Endothelial cell of umbilical vein (primary cell): ENCODE results near the gene FNBP1L. TPM values are rescaled to one million over a fixed set of nuclear protein-coding genes. Genes with fewer than 3 reads are reported as not detected.

Experiments used
- BruUV-seq: library from RNA; stranded (reverse); fragments of 400-500 nt; replicated peaks from 2 replicates; lab custom pipeline; 2021; lab: Mats Ljungman, UMichigan
- CTCF ChIA-PET: fragments of 300-600, 350-600 bp; sonication (Branson Sonifier 250); formaldehyde crosslinking; loops from one replicate; lab custom pipeline; 2021; ENCODE audit warnings: antibody characterized with exemption, inconsistent platforms; lab: Charles Lee
- POLR2A ChIA-PET: fragments of 300-600, 350-600 bp; sonication (Branson Sonifier 250); formaldehyde crosslinking; loops from one replicate; lab custom pipeline; 2021; ENCODE audit warnings: antibody characterized with exemption, inconsistent platforms; lab: Charles Lee
- DNase-seq: peaks from one replicate; pipeline ENCODE4 v3.0.0-alpha.2; 2011; ENCODE audit warnings: low read depth, low spot score
- FAIRE-seq: peaks from 2 replicates; lab custom pipeline; 2011; peaks lifted over from hg19 to GRCh38; lab: Jason Lieb, UNC
- H2AFZ ChIP-seq: 2 replicates; pipeline ENCODE4 v1.6.0; 2012; ENCODE audit warnings: low read depth, low read length, control low read depth, inconsistent platforms
- H3K27ac ChIP-seq: 2 replicates; pipeline ENCODE4 v1.5.1; 2011; ENCODE audit warnings: low read depth, mild to moderate bottlenecking, control low read depth, low read length, moderate library complexity; ENCODE audit not compliant: insufficient read depth
- H3K27me3 ChIP-seq, 2 experiments: 2 replicates each; pipeline versions ENCODE4 v1.6.0 to v1.6.1; 2011; ENCODE audit warnings: low read length in 2 of 2, mixed read lengths in 1 of 2; ENCODE audit not compliant: control insufficient read depth in 2 of 2, insufficient read depth in 2 of 2
- H3K36me3 ChIP-seq, 2 experiments: 2 replicates in 1 of 2; 3 replicates in 1 of 2; pipeline ENCODE4 v1.5.1; 2011; ENCODE audit warnings: low read length in 2 of 2, mild to moderate bottlenecking in 1 of 2, moderate library complexity in 1 of 2; ENCODE audit not compliant: control insufficient read depth in 2 of 2, insufficient read depth in 2 of 2; ENCODE audit errors: extremely low read depth in 1 of 2
- H3K4me1 ChIP-seq: 3 replicates; pipeline ENCODE4 v1.5.1; 2011; ENCODE audit warnings: mild to moderate bottlenecking, low read length; ENCODE audit not compliant: control insufficient read depth, insufficient read depth; ENCODE audit errors: extremely low read depth
- H3K4me2 ChIP-seq: 2 replicates; pipeline ENCODE4 v1.6.1; 2011; ENCODE audit warnings: low read length, control low read depth, mixed read lengths; ENCODE audit not compliant: insufficient read depth
- H3K4me3 ChIP-seq, 3 experiments: fragments of 200-600 bp in 1 of 3; sonication (generic), shearing (Covaris generic) in 1 of 3; replicated peaks in 1 of 3; 2 replicates each; pipeline ENCODE4 v1.5.1; 2011 to 2016; ENCODE audit warnings: control low read depth in 3 of 3, low read length in 3 of 3, mild to moderate bottlenecking in 2 of 3, inconsistent platforms in 1 of 3, low read depth in 1 of 3, moderate library complexity in 1 of 3; ENCODE audit not compliant: insufficient read depth in 1 of 3
- H3K79me2 ChIP-seq: 2 replicates; pipeline ENCODE4 v1.6.0; 2012; ENCODE audit warnings: low read length, inconsistent platforms; ENCODE audit not compliant: control insufficient read depth, insufficient read depth
- H3K9ac ChIP-seq: replicated peaks from 2 replicates; pipeline ENCODE3; 2011; ENCODE audit warnings: low read length, control low read depth; ENCODE audit not compliant: insufficient read depth; ENCODE audit errors: extremely low read depth
- H3K9me1 ChIP-seq: replicated peaks from 3 replicates; pipeline ENCODE4 v1.6.0; 2011; ENCODE audit warnings: mild to moderate bottlenecking, low read length; ENCODE audit not compliant: control insufficient read depth, insufficient read depth; ENCODE audit errors: extremely low read depth
- H3K9me3 ChIP-seq: replicated peaks from 2 replicates; pipeline ENCODE4 v1.5.1; 2012; ENCODE audit warnings: low read length, inconsistent platforms; ENCODE audit not compliant: control insufficient read depth, insufficient read depth
- H4K20me1 ChIP-seq: replicated peaks from 2 replicates; pipeline ENCODE3; 2011; ENCODE audit warnings: mild to moderate bottlenecking, low read length; ENCODE audit not compliant: control insufficient read depth, insufficient read depth; ENCODE audit errors: extremely low read depth
- EZH2 ChIP-seq: IDR thresholded peaks from 2 replicates; pipeline ENCODE4 v1.6.1; 2012; ENCODE audit warnings: borderline replicate concordance, low read depth, mild to moderate bottlenecking, moderate library complexity, low read length, inconsistent platforms; ENCODE audit not compliant: severe bottlenecking
- FOS ChIP-seq: IDR thresholded peaks from 2 replicates; pipeline ENCODE4 v1.6.1; 2011; ENCODE audit warnings: mild to moderate bottlenecking, low read length, moderate library complexity, borderline replicate concordance; ENCODE audit not compliant: insufficient read depth
- GATA2 ChIP-seq: IDR thresholded peaks from 2 replicates; pipeline ENCODE4 v1.7.0; 2011; ENCODE audit warnings: low read depth, mild to moderate bottlenecking, moderate library complexity, mixed read lengths, low read length; ENCODE audit not compliant: insufficient read length, insufficient read depth
- JUN ChIP-seq: IDR thresholded peaks from 2 replicates; pipeline ENCODE4 v1.6.1; 2011; ENCODE audit warnings: borderline replicate concordance, low read depth; ENCODE audit not compliant: insufficient read length, insufficient read depth
- MYC ChIP-seq: IDR thresholded peaks from one replicate; pipeline ENCODE4 v1.6.1; 2011; ENCODE audit warnings: mild to moderate bottlenecking, low read depth, low read length
- POLR2A ChIP-seq: IDR thresholded peaks from 2 replicates; pipeline ENCODE4 v1.6.1; 2012; ENCODE audit warnings: low read depth, mild to moderate bottlenecking, control low read depth, low read length
- POLR2AphosphoS5 ChIP-seq: IDR thresholded peaks from 2 replicates; pipeline ENCODE4 v1.6.1; 2012; ENCODE audit warnings: low read depth, mild to moderate bottlenecking, control low read depth, low read length, moderate library complexity; ENCODE audit not compliant: insufficient read depth
- dilution Hi-C: fragments of 300-500 bp; cut with MboI; formaldehyde crosslinking; loops from one replicate; pipeline ENCODE4 v1.15.0; 2019; ENCODE audit warnings: low sequenced_read_pairs; ENCODE audit not compliant: extremely low pct_ligation_motif_present
- intact Hi-C: fragments of 100-400 bp; cut with micrococcal nuclease; formaldehyde crosslinking; loops from one replicate; pipeline ENCODE4 v1.10.0; 2022
- polyA plus RNA-seq, 4 experiments: library from polyadenylated mRNA; depleted of rRNA in 3 of 4; stranded (reverse) in 3 of 4; unstranded in 1 of 4; fragments of >200 nt; gene quantifications; 2 replicates each; pipeline versions ENCODE4 v1.2.1 to v1.2.3, GENCODE V29; 2011 to 2012; ENCODE audit warnings: missing spikeins in 1 of 4
- total RNA-seq: library from RNA; stranded (reverse); gene quantifications from 2 replicates; pipeline ENCODE4 v1.2.3, GENCODE V29; 2021
- TF ChIP-seq, protein P1 (sequence below): IDR thresholded peaks from 2 replicates; pipeline ENCODE4 v1.6.1; 2011; ENCODE audit not compliant: insufficient read depth, insufficient read length
- TF ChIP-seq, protein P2 (sequence below), 2 donors: IDR thresholded peaks; 1 replicate in 1 of 2; 2 replicates in 1 of 2; pipeline ENCODE4 v1.5.1; 2011; ENCODE audit warnings: low read length in 2 of 2, mild to moderate bottlenecking in 2 of 2, moderate library complexity in 2 of 2, control low read depth in 1 of 2, inconsistent platforms in 1 of 2, low read depth in 1 of 2; ENCODE audit not compliant: insufficient read depth in 1 of 2; ENCODE audit errors: extremely low read depth in 1 of 2

FNBP1L gene
- total and polyA plus RNA-seq, 2 donors (not counting 3 experiments of a cell fraction or from before 2014, with no cell fraction given): 28.1 to 56.4 TPM

GRCh38 chr1:93559695-93560094 lies 111.8 kb downstream of the FNBP1L start:
- dilution Hi-C loops: no loop called here

More at GRCh38 chr1:93559695-93560094, 111.8 kb downstream of the FNBP1L start:
- BruUV-seq: no TSS peak
- TF ChIP-seq POLR2A (no peak), FOS (no peak), MYC (no peak), POLR2AphosphoS5 (no peak), JUN (no peak), EZH2 (no peak), GATA2 (no peak)
- TF ChIP-seq, protein P1, sequence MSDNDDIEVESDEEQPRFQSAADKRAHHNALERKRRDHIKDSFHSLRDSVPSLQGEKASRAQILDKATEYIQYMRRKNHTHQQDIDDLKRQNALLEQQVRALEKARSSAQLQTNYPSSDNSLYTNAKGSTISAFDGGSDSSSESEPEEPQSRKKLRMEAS: no peak
- TF ChIP-seq, protein P2, sequence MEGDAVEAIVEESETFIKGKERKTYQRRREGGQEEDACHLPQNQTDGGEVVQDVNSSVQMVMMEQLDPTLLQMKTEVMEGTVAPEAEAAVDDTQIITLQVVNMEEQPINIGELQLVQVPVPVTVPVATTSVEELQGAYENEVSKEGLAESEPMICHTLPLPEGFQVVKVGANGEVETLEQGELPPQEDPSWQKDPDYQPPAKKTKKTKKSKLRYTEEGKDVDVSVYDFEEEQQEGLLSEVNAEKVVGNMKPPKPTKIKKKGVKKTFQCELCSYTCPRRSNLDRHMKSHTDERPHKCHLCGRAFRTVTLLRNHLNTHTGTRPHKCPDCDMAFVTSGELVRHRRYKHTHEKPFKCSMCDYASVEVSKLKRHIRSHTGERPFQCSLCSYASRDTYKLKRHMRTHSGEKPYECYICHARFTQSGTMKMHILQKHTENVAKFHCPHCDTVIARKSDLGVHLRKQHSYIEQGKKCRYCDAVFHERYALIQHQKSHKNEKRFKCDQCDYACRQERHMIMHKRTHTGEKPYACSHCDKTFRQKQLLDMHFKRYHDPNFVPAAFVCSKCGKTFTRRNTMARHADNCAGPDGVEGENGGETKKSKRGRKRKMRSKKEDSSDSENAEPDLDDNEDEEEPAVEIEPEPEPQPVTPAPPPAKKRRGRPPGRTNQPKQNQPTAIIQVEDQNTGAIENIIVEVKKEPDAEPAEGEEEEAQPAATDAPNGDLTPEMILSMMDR (IDR thresholded peaks at IDR 0.05; ENCODE audit: extremely low read depth in 1 of 2, insufficient read depth in 1 of 2, low read depth in 1 of 2, low read length in 2 of 2): no peak
- no peak overlapping the region for H2AFZ ChIP-seq
- H3K9me3 ChIP-seq: no peaks in the 10 kb centered on the region
- H3K36me3 ChIP-seq: peaks cover 7 to 25% of the 10 kb centered on the region in 2 experiments
- POLR2A ChIA-PET: interaction anchor here (0.6 kb wide), 1 partner anchor 12 kb away, joined by 3 read pairs; no protein-coding TSS in a partner anchor
- H3K9ac ChIP-seq: no peak overlapping the region
- H3K9me1 ChIP-seq: no peaks in the 10 kb centered on the region
- no peak overlapping the region for H3K4me3 ChIP-seq
- no peaks in the 10 kb centered on the region for H3K79me2 ChIP-seq
- peaks cover 22% of the 10 kb centered on the region for H3K4me1 ChIP-seq
- DNase-seq: no peak
- peaks cover 3% of the 10 kb centered on the region for H4K20me1 ChIP-seq
- H3K4me2 ChIP-seq: no peak overlapping the region
- intact Hi-C loops: no loop called here
- CTCF ChIA-PET: no interaction called here
- no peak for FAIRE-seq
- no peaks in the 10 kb centered on the region for H3K27me3 ChIP-seq
- H3K27ac ChIP-seq: no peak overlapping the region
